NOMO-1 treated with DMSO at 0.1 percent for 48 hours (cell line): Measurements from ENCODE around the gene KRT3.
"Not testable (repeated sequence)": the region's sequence is repeated elsewhere in the genome, so short reads cannot be mapped to it uniquely, and the experiment has no call there.

Experiments used
- DNase-seq: peaks from one replicate; lab custom pipeline; 2025; ENCODE audit not compliant: unreplicated experiment; lab: John Stamatoyannopoulos, UW

Gene KRT3

DNA sequence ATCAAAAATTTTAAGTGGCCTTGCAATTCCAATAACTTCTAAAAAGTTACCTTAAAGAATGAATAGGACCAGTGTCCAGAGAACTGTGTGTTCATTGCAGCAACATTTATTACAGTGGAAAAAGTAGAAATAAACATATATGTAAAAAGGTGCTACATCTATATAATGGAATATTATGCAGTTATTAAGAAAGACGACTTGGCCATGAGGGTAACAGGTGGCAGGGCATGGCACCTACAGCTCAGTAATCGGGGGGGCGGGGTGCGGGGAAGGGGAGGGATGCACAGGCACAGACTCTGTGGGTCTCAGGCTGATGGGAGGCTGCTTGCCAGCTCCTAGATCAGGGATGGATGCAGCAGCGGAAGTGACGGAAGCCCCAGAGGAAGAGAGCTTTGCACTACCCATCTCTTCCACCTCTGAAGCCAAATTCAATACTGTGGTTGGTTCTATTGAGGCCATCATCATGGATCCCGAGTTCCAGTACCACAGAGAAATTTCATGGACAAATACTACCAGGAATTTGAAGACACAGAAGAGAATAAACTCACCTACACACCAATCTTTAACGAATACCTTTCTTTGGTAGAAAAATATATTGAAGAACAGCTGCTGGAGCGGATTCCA is 32.8 kb downstream of the KRT3 start:
- no peak for DNase-seq

DNA sequence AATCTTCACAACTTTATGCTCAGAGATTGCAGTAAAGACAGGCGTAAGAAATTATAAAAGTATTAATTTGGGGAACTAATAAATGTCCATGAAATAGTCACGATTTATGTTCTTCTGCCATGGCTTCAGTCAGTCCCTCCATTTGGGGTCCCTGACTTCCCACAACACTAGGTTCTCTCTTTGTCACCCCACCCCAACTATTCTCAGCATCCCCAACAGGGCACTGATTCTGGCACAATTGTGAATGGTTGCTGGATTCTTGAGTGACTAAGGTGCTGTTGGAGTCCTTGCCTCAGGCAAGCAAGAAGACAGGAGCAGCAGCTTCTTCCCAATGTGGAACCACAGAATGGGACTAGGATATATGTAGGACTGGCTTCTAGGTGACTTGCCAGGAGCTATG is 34.1 kb downstream of the KRT3 start:
- no peak for DNase-seq

DNA sequence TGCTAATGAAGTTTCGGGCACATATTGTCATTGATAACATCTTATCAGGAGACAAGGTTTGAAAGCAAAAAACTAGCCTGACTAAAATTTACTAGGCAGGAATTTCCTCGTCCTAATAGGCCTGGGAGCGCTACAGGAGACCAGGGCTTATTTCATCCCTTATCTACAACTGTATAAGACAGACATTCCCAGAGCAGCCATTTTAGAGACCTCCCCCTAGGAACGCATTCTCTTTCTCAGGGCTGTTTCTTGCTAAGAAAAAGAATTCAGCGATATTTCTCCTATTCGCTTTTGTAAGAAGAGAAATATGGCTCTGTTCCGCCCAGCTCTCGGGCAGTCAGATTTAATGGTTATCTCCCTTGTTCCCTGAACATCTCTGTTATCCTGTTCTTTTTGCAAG is 34.7 kb downstream of the KRT3 start:
- not testable (repeated sequence) for DNase-seq

DNA sequence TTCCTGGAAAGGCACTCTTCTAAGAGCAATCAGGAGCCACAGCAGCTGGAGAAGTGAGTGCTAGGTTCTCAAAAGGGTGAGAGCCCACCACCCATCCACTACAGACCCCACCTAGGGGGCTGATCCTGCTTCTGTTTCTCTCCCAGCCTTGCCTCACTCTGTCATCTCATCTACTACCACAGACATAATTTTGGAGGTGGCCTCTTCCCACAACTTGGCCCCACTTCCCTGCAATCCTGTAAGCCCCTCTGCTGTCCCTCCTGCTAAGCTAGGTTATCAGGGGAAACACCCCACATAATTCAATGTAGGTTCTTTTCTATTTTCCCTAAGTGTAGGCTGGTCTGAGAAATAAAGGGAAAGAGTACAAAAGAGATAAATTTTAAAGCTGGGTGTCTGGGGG is 35.3 kb downstream of the KRT3 start:
- no peak for DNase-seq

DNA sequence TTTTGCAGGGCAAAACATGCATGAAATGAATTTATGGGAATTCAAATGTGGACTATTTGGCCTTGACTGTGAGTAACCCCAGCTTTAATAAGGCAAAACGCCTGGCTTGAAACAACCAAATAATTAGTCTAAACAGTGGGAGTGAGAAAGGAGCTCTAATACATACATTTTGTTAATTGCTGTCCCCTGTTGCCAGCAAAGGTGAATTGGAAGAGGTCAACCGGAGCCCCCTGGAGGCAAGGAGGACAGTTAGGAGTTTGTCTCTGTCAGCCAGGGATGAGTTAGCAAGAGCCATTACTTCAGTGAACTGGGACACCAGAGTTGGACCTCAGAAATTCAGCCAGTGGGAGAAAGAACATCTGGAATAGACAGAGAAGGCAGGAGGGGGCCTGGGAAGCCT is 36.2 kb downstream of the KRT3 start:
- DNase-seq: no peak

DNA sequence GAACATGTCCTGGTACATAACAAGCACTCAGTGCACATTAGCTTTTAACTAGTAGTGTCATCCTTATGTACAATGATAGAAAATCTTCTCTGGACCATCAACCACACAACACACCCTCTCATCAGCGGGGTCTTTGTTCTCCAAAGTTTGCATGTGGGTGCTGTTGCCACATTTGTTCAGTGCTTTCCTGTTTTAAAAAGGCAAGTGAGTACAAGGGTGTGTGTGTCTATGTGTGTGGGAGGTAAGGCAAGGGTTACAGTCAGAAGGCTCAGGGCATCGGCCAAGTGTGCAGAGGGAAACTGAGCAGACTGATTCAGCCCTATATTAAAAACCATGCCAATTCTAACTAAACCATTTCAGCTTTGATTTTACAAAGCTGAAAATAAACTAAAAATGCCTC is 36.7 kb downstream of the KRT3 start:
- no peak for DNase-seq

GRCh38 chr12:52757449-52758176 is 38.3 kb downstream of the KRT3 start:
- DNase-seq: no peak

DNA sequence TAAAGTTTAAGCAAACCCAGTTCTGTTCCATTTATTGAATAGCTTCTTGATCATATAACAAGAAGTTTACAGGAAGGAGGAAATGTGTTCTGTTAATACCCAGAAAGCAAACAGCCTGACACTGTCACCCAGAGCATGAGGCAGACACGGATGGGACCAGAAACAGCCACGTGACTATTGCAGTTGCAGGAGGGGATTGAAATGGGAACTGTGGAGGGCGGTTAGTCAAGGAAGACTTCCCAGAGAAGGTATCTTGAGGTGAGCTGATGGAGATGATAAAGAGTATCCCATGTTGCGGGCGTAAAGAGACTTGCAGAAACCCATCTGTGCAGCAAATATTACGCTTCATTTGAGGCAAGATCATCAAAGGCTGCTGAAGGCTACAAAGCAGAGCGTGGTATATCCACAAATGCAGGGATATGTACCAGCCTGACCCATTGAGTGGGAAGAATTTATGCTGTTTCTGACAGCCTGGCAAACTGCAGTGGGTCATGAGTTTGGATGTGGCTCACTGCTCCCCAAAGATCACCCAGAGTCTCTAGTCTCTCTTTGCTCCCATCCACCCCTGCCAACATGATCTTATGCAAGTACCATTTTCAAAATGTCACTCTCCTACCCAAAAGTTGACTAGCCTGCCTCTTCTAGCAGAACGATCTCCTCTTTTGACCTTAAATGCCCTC is 39.5 kb downstream of the KRT3 start:
- no peak for DNase-seq

- DNase-seq: no peak
These were observed 40.4 kb downstream of the KRT3 start for GRCh38 chr12:52755533-52755932.

- no peak for DNase-seq
These were observed 41.8 kb downstream of the KRT3 start for GRCh38 chr12:52754135-52754534.

- DNase-seq: no peak
These were observed 42.6 kb downstream of the KRT3 start for GRCh38 chr12:52753283-52753682.

DNA sequence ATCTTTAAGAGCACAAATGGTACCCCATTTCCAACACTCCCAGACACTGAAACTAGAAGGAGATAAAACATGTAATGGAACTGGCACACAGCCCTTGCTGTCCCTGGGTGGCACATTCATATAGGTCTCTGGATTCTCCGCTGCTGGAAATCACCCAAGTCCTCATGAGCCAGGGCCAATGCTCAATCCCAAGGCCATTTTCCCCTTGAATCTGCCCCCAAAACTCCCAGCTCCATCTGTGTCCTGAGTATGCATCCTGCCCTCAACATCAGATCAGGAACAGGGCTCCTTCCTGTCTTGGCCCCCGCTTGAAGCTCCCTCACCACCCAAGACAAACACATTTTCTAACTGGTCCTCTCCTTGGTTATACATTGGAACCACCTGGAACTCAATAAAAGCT is 43.4 kb downstream of the KRT3 start:
- no peak for DNase-seq

- DNase-seq: no peak
These were observed 44.1 kb downstream of the KRT3 start for GRCh38 chr12:52751795-52752194.

- DNase-seq: not testable (repeated sequence)
These were observed 45.4 kb downstream of the KRT3 start for GRCh38 chr12:52750532-52750931.

GRCh38 chr12:52749827-52750226 is 46.1 kb downstream of the KRT3 start:
- no peak for DNase-seq

- DNase-seq: no peak
These were observed 47.3 kb downstream of the KRT3 start for GRCh38 chr12:52748578-52748977.

DNA sequence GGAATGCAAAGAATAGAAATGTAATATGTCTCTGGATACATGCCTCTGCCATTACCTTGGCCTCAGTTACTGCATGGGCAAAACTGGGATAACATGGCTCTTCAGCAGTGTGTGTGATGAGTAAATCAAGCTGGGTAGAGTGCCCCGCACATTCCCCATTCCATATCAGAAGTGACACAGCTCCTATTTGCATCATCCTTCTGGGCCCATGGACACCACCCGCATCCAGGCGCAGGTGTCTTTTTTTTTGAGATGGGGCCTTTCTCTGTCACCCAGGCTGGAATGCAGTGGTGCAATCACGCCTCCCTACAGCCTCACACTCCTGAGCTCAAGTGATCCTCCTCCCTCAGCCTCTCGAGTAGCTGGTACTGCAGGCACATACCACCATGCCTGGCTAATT is 50.4 kb downstream of the KRT3 start:
- no peak for DNase-seq

DNA sequence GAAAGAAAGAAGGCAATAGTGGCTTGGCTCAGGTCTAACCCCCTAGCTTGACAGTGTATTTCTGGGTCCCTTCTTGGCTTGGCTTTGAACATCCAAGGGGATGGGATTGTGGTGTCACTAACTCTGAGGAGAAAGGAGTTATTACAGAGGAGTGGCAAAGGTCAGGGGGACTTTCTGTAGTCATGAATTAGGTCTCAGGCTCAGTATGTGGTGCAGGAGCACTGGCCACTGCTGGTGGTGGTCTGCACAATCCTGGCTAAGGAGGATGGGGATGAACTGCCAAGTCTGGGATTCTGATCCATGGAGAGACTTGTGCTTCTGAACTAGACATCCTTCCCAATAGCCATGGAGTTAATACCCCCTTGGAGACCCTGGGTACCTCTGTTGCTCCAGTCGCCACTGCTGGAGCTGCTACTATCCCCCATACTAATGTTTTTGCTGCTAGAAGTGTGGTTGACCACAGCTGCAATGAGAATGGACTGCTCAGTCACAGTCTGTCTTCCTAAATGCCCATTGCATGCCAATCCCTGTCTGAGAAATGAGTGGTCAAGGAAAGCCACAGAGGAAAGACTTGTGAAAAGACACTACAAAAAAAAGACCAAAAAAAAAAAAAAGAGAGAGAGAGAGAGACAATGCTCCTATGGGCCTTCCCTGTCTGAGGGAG is 51.3 kb downstream of the KRT3 start:
- no peak for DNase-seq

DNA sequence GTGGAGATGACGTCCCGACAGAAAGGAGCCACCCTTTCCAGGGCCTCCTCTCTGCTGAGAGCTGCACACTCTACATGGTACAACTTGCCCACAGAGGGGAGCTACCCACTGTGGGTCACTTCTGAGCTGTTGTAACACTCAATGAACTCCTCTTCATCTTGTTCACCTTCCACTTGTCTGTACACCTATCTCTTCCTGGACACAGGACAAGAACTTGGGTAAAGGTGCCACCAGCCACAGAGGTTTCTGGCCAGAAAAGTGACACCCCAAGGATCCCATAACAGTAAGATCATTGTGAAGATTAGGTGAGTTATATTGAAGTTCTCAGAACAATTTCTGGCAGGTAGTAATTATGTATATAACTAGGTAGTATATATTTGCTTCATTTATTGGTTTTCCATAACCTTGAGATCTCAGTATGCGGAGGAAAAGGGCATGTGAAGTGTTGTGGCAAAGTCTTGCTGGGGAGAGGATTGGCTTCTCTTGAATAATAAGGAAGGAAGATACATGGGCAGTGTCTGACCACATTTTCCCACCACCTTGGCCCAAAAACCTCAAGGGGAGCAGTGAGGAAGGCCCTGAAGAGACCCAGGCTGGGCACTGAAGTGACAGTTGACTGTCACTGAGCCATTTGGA is 53.0 kb downstream of the KRT3 start:
- DNase-seq: no peak

DNA sequence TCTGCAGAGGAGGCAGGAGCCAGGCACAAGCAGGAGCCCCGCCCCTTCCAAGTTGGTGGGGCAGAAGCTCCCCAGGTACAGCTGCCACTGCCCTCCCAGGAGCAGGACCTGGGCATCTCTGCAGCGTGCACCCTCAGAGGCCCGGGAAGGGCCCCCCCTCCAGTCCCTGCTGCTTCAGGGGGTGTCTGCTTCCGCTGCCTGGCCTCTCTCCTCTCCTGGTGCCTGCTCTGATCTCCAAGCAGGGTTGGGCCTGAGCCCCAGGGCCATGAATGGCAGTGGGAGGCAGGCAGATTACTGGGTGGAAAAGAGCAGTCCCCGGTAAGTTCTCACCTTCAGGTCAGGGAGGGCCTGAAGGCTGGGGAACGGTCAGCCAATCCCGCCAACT is 53.7 kb downstream of the KRT3 start:
- DNase-seq: no peak
